Measurements from ENCODE around the gene DLG4.

Gene DLG4

GRCh38 chr17:7208754-7209460 lies 10.7 kb downstream of the DLG4 start:
- Histone ChIP-seq H3K4me1 (peaks cover 5% of the 10 kb centered on the region), H3K9me3 (no peaks in the 10 kb centered on the region), H3K4me3 (ENCODE audit: low read depth, low read length) (no peak overlapping the region), H3K27me3 (no peaks in the 10 kb centered on the region), H3K36me3 (no peaks in the 10 kb centered on the region)
- no peak for DNase-seq
- TF ChIP-seq CTCF (IDR thresholded peaks at IDR 0.05; ENCODE audit: low read depth, low read length): no peak

- DNase-seq: no peak
- H3K4me3 ChIP-seq (ENCODE audit: low read depth, low read length): no peak overlapping the region
- no peaks in the 10 kb centered on the region for H3K36me3 ChIP-seq
- H3K4me1 ChIP-seq: peaks cover 5% of the 10 kb centered on the region; the same call in 1 of the 2 replicates
- no peaks in the 10 kb centered on the region for H3K27me3 ChIP-seq
- TF ChIP-seq CTCF (IDR thresholded peaks at IDR 0.05; ENCODE audit: low read depth, low read length): no peak
- no peaks in the 10 kb centered on the region for H3K9me3 ChIP-seq
These were observed 11.5 kb downstream of the DLG4 start for GRCh38 chr17:7208027-7208571.

- Histone ChIP-seq H3K4me3 (ENCODE audit: low read depth, low read length) (no peak overlapping the region), H3K36me3 (no peaks in the 10 kb centered on the region), H3K4me1 (peaks cover 5% of the 10 kb centered on the region; the same call in 1 of the 2 replicates), H3K9me3 (no peaks in the 10 kb centered on the region), H3K27me3 (no peaks in the 10 kb centered on the region)
- no peak for TF ChIP-seq CTCF (IDR thresholded peaks at IDR 0.05; ENCODE audit: low read depth, low read length)
- DNase-seq: no peak
These were observed 12.3 kb downstream of the DLG4 start for GRCh38 chr17:7207120-7208001.

GRCh38 chr17:7205561-7205960 lies 14.1 kb downstream of the DLG4 start:
- Histone ChIP-seq H3K4me1 (peaks cover 5% of the 10 kb centered on the region; the same call in 1 of the 2 replicates), H3K36me3 (no peaks in the 10 kb centered on the region), H3K9me3 (no peaks in the 10 kb centered on the region), H3K27me3 (no peaks in the 10 kb centered on the region), H3K4me3 (ENCODE audit: low read depth, low read length) (no peak overlapping the region)
- no peak for DNase-seq
- no peak for TF ChIP-seq CTCF (IDR thresholded peaks at IDR 0.05; ENCODE audit: low read depth, low read length)

- no peak for TF ChIP-seq CTCF (IDR thresholded peaks at IDR 0.05; ENCODE audit: low read depth, low read length)
- Histone ChIP-seq H3K27me3 (no peaks in the 10 kb centered on the region), H3K9me3 (no peaks in the 10 kb centered on the region), H3K36me3 (no peaks in the 10 kb centered on the region), H3K4me1 (peaks cover 5% of the 10 kb centered on the region; the same call in 1 of the 2 replicates), H3K4me3 (ENCODE audit: low read depth, low read length) (peak overlapping the region; percentile 58)
- DNase-seq: peak; percentile 94
These were observed 14.7 kb downstream of the DLG4 start for GRCh38 chr17:7204828-7205461.

Measured in BE2C (cell line).